NCI-H1694 treated with DMSO at 0.1 percent for 48 hours (cell line): Measurements from ENCODE around the gene GLP1R.

Experiments used
- DNase-seq: peaks from one replicate; lab custom pipeline; 2025; lab: John Stamatoyannopoulos, UW

The GLP1R gene

GRCh38 chr6:39062014-39062740, 13.6 kb downstream of the GLP1R start:
- DNase-seq, result no peak

- DNase-seq, result no peak
These were observed 14.9 kb downstream of the GLP1R start for GRCh38 chr6:39063526-39063925.

GRCh38 chr6:39065561-39065960, 17.0 kb downstream of the GLP1R start:
- no peak for DNase-seq

- no peak for DNase-seq
These were observed 19.8 kb downstream of the GLP1R start for GRCh38 chr6:39068391-39068790.

- DNase-seq, result no peak
These were observed 24.2 kb downstream of the GLP1R start for GRCh38 chr6:39072830-39073229.

GRCh38 chr6:39073471-39074355, 25.1 kb downstream of the GLP1R start:
- DNase-seq, result no peak

- no peak for DNase-seq
These were observed 25.9 kb downstream of the GLP1R start for GRCh38 chr6:39074486-39074885.

GRCh38 chr6:39075010-39075686, 26.6 kb downstream of the GLP1R start:
- DNase-seq, result no peak

- no peak for DNase-seq
These were observed 27.4 kb downstream of the GLP1R start for GRCh38 chr6:39075807-39076622.

GRCh38 chr6:39076623-39077535, 28.3 kb downstream of the GLP1R start:
- no peak for DNase-seq

- DNase-seq, result no peak
These were observed 29.5 kb downstream of the GLP1R start for GRCh38 chr6:39077882-39078594.

GRCh38 chr6:39078695-39079094, 30.1 kb downstream of the GLP1R start:
- no peak for DNase-seq

- DNase-seq, result no peak
These were observed 30.9 kb downstream of the GLP1R start for GRCh38 chr6:39079197-39080125.

GRCh38 chr6:39080246-39080875, 31.8 kb downstream of the GLP1R start:
- no peak for DNase-seq

- no peak for DNase-seq
These were observed 33.7 kb downstream of the GLP1R start for GRCh38 chr6:39082310-39082709.

GRCh38 chr6:39083231-39083634, 34.7 kb downstream of the GLP1R start:
- no peak for DNase-seq

- DNase-seq, result no peak
These were observed 35.9 kb downstream of the GLP1R start for GRCh38 chr6:39084506-39084905.

- no peak for DNase-seq
These were observed 36.7 kb downstream of the GLP1R start for GRCh38 chr6:39085129-39085797.
